Muscle layer of colon (tissue), 2 donors: Measurements from ENCODE around the gene GNAS-AS1.
"Not testable (repeated sequence)": the region's sequence is repeated elsewhere in the genome, so short reads cannot be mapped to it uniquely, and the experiment has no call there.

Source experiments
- H3K27ac ChIP-seq: one replicate; pipeline ENCODE4 v1.7.0; 2013; ENCODE audit warnings: low read depth, mild to moderate bottlenecking, low read length, moderate library complexity
- H3K27me3 ChIP-seq, 2 donors: one replicate each; pipeline ENCODE4 v1.7.0; 2013; ENCODE audit warnings: low read length in 2 of 2, mild to moderate bottlenecking in 2 of 2; ENCODE audit not compliant: insufficient read depth in 2 of 2, control insufficient read depth in 1 of 2
- H3K36me3 ChIP-seq: one replicate; pipeline ENCODE4 v1.7.0; 2013; ENCODE audit warnings: mild to moderate bottlenecking, low read length; ENCODE audit not compliant: insufficient read depth
- H3K4me1 ChIP-seq: one replicate; pipeline ENCODE4 v1.7.0; 2013; ENCODE audit warnings: mild to moderate bottlenecking, low read length; ENCODE audit not compliant: insufficient read depth
- H3K4me3 ChIP-seq, 2 donors: one replicate each; pipeline ENCODE4 v1.7.0; 2013; ENCODE audit warnings: low read length in 2 of 2, low read depth in 1 of 2, mild to moderate bottlenecking in 1 of 2, moderate library complexity in 1 of 2
- H3K9ac ChIP-seq: one replicate; pipeline ENCODE4 v1.7.0; 2013; ENCODE audit warnings: low read length
- H3K9me3 ChIP-seq: one replicate; pipeline ENCODE4 v1.7.0; 2013; ENCODE audit warnings: mild to moderate bottlenecking, low read length
- donor health status: abdominal sarcoma.
- donor health status: Adenocarcinoma of cecum.

Gene GNAS-AS1

DNA sequence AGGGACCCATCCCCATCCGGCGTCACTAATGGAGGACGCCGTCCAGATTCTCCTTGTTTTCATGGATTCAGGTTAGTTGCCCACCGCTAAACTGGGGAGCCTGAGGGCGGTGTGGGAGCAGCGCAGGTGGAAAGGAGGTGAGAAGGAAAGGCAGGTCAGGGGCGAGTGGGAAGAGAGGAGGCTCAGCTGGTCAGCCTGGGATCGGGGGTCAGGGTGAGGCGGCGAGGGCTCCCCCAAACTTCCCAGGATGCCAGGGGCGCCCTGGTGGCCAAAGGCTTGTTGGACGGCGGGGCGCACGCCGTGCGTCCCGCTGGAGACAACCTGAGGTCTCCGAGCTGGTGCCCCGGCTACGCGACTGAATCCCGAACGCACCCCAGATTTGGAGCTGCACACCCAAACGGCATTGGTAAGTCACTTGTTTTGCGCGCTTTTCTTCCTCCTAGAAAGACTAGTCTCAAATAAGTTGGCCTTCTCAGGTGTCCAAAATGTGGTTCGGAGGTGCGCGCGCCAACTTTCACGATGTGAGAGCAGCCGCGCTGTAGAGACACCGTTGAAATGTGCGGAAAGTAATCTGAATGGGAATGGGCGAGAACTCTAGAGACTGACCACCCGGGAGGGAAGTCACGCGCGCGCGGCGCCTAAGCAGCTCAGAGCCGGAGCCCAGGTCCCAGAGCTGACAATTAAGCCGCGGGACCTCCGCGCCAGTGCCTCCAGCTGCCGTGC, 9.7 kb downstream of the GNAS-AS1 start:
- no peaks in the 10 kb centered on the region for H3K9me3 ChIP-seq
- no peaks in the 10 kb centered on the region for H3K4me1 ChIP-seq
- H3K36me3 ChIP-seq: no peaks in the 10 kb centered on the region
- peaks cover 0 to 14% of the 10 kb centered on the region in 2 donors for H3K27me3 ChIP-seq
- H3K9ac ChIP-seq: no peak overlapping the region
- H3K27ac ChIP-seq: no peak overlapping the region
- H3K4me3 ChIP-seq: no peak overlapping the region

DNA sequence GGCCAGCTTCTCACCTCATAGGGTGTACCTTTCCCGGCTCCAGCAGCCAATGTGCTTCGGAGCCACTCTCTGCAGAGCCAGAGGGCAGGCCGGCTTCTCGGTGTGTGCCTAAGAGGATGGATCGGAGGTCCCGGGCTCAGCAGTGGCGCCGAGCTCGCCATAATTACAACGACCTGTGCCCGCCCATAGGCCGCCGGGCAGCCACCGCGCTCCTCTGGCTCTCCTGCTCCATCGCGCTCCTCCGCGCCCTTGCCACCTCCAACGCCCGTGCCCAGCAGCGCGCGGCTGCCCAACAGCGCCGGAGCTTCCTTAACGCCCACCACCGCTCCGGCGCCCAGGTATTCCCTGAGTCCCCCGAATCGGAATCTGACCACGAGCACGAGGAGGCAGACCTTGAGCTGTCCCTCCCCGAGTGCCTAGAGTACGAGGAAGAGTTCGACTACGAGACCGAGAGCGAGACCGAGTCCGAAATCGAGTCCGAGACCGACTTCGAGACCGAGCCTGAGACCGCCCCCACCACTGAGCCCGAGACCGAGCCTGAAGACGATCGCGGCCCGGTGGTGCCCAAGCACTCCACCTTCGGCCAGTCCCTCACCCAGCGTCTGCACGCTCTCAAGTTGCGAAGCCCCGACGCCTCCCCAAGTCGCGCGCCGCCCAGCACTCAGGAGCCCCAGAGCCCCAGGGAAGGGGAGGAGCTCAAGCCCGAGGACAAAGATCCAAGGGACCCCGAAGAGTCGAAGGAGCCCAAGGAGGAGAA, 10.5 kb downstream of the GNAS-AS1 start:
- H3K9ac ChIP-seq: no peak overlapping the region
- H3K4me3 ChIP-seq: peak overlapping the region in 1 of 2 donors; percentile 35
- H3K9me3 ChIP-seq: no peaks in the 10 kb centered on the region
- H3K27ac ChIP-seq: no peak overlapping the region
- H3K4me1 ChIP-seq: no peaks in the 10 kb centered on the region
- peaks cover 0 to 14% of the 10 kb centered on the region in 2 donors for H3K27me3 ChIP-seq
- H3K36me3 ChIP-seq: no peaks in the 10 kb centered on the region

DNA sequence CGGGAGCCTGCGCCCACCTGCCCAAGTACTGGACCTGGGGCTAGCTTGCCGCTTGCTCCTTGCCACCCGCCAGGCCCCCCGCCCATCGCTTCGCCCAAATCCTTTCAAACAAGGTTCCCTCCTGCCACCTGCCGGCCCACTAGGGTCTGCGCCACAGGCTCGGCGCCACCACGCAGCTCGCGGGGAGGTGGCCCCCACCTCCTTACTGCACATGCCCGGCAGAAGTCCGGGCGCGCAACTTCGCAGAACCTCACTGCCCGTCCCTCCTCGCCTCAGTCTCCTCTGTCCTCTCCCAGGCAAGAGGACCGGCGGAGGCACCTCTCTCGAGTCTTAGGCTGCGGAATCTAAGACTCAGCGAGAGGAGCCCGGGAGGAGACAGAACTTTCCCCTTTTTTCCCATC, 11.2 kb downstream of the GNAS-AS1 start:
- Histone ChIP-seq H3K9ac (no peak overlapping the region), H3K27ac (no peak overlapping the region), H3K27me3 (peaks cover 0 to 14% of the 10 kb centered on the region in 2 donors), H3K4me3 (peak overlapping the region in 1 of 2 donors; percentile 35), H3K36me3 (no peaks in the 10 kb centered on the region), H3K4me1 (no peaks in the 10 kb centered on the region), H3K9me3 (no peaks in the 10 kb centered on the region)

DNA sequence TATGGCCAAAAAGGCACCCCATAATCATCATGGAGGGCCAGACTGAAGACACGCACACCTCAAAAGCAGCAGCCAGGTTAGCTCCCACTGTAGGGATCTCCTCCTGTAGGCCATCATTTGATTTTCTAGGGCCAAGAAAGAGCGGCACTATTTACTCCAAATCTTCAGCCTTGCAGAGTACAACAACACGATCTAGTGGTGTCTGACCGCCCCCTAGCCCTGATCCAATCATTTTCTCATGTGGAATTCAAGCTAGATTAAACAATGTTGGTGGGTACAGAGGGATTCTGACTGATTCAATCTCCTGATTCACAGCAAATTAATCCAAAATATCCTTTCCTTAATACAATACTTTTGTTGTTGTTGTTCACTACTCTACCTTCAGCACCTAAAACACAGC, 12.5 kb downstream of the GNAS-AS1 start:
- no peaks in the 10 kb centered on the region for H3K9me3 ChIP-seq
- H3K27ac ChIP-seq: no peak overlapping the region
- no peak overlapping the region for H3K4me3 ChIP-seq
- no peaks in the 10 kb centered on the region for H3K36me3 ChIP-seq
- no peak overlapping the region for H3K9ac ChIP-seq
- peaks cover 0 to 14% of the 10 kb centered on the region in 2 donors for H3K27me3 ChIP-seq
- H3K4me1 ChIP-seq: no peaks in the 10 kb centered on the region

DNA sequence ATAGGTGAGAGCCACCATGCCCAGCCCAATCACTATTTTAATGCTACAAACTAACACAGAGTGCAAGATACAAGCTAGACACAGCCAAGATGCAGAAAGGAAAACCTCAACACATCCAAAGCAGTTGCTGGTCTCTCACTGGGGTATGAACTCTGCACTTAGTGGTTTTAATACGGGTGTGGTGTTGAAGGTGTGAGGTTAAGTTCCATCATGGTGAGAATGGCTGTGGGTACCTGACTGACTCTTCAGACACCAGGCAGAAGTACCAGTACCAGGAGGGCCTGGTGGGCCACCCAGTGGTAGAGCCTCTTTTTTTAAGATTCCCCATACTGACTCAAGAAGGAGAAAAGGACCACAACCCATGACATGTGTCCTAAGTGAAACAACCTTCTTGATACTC, 13.0 kb downstream of the GNAS-AS1 start:
- Histone ChIP-seq H3K4me1 (no peaks in the 10 kb centered on the region), H3K27ac (no peak overlapping the region), H3K9me3 (no peaks in the 10 kb centered on the region), H3K36me3 (no peaks in the 10 kb centered on the region), H3K9ac (no peak overlapping the region), H3K27me3 (peaks cover 0 to 14% of the 10 kb centered on the region in 2 donors), H3K4me3 (no peak overlapping the region)

DNA sequence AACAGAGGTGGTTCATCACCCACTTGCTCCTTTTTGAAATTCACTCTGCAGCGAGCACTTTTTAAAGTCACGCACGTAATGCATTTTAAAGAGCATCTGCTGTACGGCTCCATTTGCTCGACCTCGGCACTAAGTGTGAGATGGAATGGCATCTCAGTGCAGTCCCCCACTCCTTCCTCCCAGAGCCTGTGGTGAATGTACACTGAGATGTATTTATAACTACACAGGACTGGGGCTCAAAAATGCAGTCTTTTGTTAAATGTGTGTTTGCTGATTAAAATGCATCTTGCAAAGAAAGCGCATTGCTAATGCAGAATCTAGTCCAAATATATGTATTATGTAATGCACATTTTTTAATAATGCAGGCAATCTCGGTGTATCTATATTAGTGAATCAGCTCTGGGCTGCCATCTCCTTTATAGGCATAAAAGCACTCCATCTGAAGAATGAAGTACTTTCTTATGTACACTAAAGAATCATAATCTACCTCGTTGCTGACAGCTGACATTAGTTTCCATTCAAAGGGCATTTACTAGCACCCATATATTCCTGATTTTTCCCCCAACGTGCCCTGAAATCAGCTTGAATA, 14.0 kb downstream of the GNAS-AS1 start:
- Histone ChIP-seq H3K9ac (no peak overlapping the region), H3K4me1 (no peaks in the 10 kb centered on the region), H3K36me3 (no peaks in the 10 kb centered on the region), H3K27me3 (peaks cover 0 to 14% of the 10 kb centered on the region in 2 donors), H3K27ac (no peak overlapping the region), H3K9me3 (no peaks in the 10 kb centered on the region), H3K4me3 (no peak overlapping the region)

DNA sequence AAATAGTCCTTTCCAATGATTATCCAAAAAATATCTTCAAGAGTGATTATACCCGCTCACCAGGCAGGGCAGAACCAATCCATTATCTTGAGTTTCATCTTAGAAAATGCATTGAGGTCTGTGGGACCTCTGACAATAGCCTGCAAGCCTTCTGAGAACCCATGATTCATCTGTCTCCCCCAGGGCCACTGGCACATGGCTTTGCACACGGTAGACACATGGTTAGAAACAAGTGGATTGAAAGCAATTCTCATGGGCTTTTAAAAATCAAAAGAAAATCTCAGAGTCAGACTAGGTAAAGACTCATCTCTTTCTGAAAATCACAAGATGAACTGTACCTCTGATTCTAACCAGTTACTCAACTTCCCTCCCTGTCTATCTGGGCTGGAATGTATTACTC, 15.5 kb downstream of the GNAS-AS1 start:
- H3K9me3 ChIP-seq: no peaks in the 10 kb centered on the region
- H3K4me1 ChIP-seq: no peaks in the 10 kb centered on the region
- H3K27me3 ChIP-seq: peaks cover 0 to 6% of the 10 kb centered on the region in 2 donors
- no peak overlapping the region for H3K9ac ChIP-seq
- no peaks in the 10 kb centered on the region for H3K36me3 ChIP-seq
- H3K27ac ChIP-seq: no peak overlapping the region
- H3K4me3 ChIP-seq: no peak overlapping the region

DNA sequence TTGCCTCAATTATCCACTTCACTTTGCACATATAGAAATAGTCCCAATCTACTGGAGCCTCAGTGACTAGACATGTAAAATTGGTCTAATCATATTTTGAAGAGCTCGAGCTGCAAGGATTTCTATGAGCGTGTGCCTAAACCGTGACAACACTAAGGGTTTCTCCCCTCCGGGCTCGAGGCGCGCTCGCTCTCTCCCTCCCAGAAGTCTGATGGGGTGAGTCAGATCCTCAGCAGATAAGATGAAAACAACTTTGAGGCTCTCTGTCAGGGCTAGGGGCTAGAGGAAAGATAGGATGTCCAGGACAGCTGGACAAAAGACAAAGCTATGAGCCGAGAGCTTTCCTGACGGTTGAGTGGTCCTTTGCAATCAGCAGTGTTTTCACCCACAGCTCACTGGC, 16.8 kb downstream of the GNAS-AS1 start:
- Histone ChIP-seq H3K36me3 (no peaks in the 10 kb centered on the region), H3K27me3 (no peaks in the 10 kb centered on the region), H3K4me3 (no peak overlapping the region), H3K27ac (no peak overlapping the region), H3K9ac (no peak overlapping the region), H3K4me1 (peaks cover 12% of the 10 kb centered on the region), H3K9me3 (no peaks in the 10 kb centered on the region)

DNA sequence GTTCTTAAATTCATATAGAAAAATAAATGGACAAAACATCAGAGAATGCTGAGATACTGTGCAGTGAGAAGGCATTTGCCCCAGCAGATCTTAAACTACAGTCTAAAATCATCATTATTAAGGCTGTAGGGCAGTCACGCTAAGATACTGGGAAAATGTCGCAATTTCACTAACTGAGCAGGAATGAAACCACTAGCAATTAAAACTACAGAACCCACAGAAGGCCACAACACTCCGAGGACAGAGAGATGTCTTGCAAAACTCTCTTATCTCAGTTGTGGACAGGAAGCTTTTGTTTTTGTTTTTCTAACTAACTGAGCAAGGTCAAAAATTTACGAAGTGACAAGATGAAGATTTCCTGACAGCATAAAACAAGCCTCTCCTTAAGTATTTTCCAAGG, 18.2 kb downstream of the GNAS-AS1 start:
- Histone ChIP-seq H3K4me1 (peaks cover 12% of the 10 kb centered on the region), H3K9me3 (no peaks in the 10 kb centered on the region), H3K9ac (no peak overlapping the region), H3K36me3 (no peaks in the 10 kb centered on the region), H3K27ac (no peak overlapping the region), H3K27me3 (no peaks in the 10 kb centered on the region), H3K4me3 (no peak overlapping the region)

DNA sequence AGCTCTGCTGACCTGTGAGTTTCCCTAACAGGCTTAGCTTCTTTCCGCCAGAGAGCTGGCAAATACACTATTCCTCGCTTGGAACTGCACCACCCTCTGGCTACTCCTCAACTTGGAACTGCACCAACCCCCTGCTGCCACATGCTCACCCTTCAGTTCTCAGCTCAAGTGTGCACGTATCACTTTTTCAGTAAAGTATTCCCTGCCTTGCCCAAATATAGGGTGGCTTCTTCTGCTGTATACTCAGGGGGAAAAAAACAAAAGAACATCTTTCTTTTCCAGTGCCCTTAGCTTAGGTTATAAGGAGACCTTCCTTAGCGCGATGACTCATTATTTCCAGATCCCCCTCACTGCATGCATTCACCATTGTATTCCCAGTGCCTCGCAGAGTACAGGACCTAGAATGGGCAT, 21.2 kb downstream of the GNAS-AS1 start:
- Histone ChIP-seq H3K27me3 (no peaks in the 10 kb centered on the region), H3K4me1 (peaks cover 12% of the 10 kb centered on the region), H3K9ac (no peak overlapping the region), H3K27ac (no peak overlapping the region), H3K9me3 (no peaks in the 10 kb centered on the region), H3K36me3 (no peaks in the 10 kb centered on the region), H3K4me3 (peak overlapping the region in 1 of 2 donors; percentile 6)

DNA sequence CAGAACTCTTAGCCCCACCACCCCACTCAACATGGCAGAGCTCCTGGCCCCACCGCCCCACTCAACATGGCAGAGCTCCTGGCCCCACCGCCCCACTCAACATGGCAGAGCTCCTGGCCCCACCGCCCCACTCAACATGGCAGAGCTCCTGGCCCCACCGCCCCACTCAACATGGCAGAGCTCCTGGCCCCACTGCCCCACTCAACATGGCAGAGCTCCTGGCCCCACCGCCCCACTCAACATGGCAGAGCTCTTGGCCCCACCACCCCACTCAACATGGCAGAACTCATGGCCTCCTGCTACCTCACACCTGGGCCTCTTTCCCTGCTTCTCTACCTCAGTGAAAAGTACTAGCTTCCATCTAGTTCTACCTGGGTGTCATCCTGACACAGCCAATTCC, 21.9 kb downstream of the GNAS-AS1 start:
- H3K36me3 ChIP-seq, H3K27me3 ChIP-seq, H3K9me3 ChIP-seq, H3K27ac ChIP-seq, H3K9ac ChIP-seq: not testable (repeated sequence)
- peak overlapping the region in 1 of 2 donors; percentile 6 for H3K4me3 ChIP-seq
- H3K4me1 ChIP-seq: peaks cover 12% of the 10 kb centered on the region
